ENCODE measurements around the gene MED10.

DNA sequence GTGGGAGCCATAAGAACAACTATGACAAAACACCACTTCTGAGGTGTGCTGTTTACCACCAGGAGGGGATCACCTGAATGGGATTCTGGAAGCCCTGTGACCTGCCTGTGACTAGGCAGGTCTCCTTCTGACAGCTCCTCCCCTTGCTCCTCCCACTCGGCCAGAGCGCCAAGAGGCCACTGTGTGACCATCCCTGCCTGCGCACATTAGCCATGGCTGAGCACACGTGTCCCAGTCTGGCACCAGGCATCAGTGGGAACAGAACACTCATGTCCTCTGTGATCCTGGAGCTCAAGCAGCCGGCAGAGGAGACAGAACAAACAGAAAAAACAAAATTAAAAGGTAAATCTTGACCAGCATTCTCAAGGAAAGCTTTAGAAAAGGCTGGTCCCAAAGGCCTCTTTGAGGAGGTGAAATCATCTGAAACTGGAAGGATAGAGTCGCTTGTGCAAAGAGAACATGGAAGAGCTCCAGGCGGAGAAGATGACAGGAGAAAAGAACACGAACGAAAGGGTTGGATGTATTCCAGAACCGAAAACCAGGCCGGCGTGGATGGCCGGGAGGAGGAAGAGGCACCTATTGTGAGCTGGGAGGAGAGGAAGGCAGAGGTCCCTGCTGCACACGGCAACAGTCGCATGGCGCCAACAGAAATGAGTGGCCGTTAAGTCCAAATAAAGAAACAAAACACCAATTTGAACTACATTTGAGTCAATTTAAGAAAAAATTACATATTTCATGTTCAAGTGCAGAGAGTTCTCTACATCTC, 5.1 kb downstream of the MED10 start:
- TF ChIP-seq, protein P1, sequence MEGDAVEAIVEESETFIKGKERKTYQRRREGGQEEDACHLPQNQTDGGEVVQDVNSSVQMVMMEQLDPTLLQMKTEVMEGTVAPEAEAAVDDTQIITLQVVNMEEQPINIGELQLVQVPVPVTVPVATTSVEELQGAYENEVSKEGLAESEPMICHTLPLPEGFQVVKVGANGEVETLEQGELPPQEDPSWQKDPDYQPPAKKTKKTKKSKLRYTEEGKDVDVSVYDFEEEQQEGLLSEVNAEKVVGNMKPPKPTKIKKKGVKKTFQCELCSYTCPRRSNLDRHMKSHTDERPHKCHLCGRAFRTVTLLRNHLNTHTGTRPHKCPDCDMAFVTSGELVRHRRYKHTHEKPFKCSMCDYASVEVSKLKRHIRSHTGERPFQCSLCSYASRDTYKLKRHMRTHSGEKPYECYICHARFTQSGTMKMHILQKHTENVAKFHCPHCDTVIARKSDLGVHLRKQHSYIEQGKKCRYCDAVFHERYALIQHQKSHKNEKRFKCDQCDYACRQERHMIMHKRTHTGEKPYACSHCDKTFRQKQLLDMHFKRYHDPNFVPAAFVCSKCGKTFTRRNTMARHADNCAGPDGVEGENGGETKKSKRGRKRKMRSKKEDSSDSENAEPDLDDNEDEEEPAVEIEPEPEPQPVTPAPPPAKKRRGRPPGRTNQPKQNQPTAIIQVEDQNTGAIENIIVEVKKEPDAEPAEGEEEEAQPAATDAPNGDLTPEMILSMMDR (conservative IDR thresholded peaks at IDR 0.05; ENCODE audit: low read depth, low read length), result no peak
- no peak for TF ChIP-seq EZH2phosphoT487 (IDR thresholded peaks at IDR 0.05; ENCODE audit: borderline replicate concordance, low read length)
